Activated T-cell treated with anti-CD3 and anti-CD28 coated beads, Interleukin-2, amount 50 U/mL, for 1 hour (primary cell): ENCODE results near the gene PTPRN2.

Experiments
- DNase-seq: peaks from one replicate; pipeline ENCODE4 v3.0.0-alpha.2; 2020

Gene PTPRN2

GRCh38 chr7:157634401-157635147 lies 953.0 kb downstream of the PTPRN2 start:
- no peak for DNase-seq

GRCh38 chr7:157633465-157634185 lies 954.0 kb downstream of the PTPRN2 start:
- DNase-seq = no peak

- no peak for DNase-seq
These were observed 957.2 kb downstream of the PTPRN2 start for GRCh38 chr7:157630301-157630853.

GRCh38 chr7:157628456-157628855 lies 959.2 kb downstream of the PTPRN2 start:
- no peak for DNase-seq

- no peak for DNase-seq
These were observed 960.0 kb downstream of the PTPRN2 start for GRCh38 chr7:157627646-157628045.

GRCh38 chr7:157627033-157627432 lies 960.6 kb downstream of the PTPRN2 start:
- DNase-seq = peak; percentile 11

- peak; percentile 44 for DNase-seq
These were observed 961.5 kb downstream of the PTPRN2 start for GRCh38 chr7:157625973-157626742.

- DNase-seq = no peak
These were observed 964.1 kb downstream of the PTPRN2 start for GRCh38 chr7:157623556-157623955.

- no peak for DNase-seq
These were observed 965.0 kb downstream of the PTPRN2 start for GRCh38 chr7:157622408-157623205.

GRCh38 chr7:157622000-157622399 lies 965.6 kb downstream of the PTPRN2 start:
- DNase-seq = peak; percentile 42

GRCh38 chr7:157621131-157621681 lies 966.4 kb downstream of the PTPRN2 start:
- no peak for DNase-seq

- DNase-seq = no peak
These were observed 967.0 kb downstream of the PTPRN2 start for GRCh38 chr7:157620616-157621015.

- DNase-seq = no peak
These were observed 967.7 kb downstream of the PTPRN2 start for GRCh38 chr7:157619753-157620525.

GRCh38 chr7:157618823-157619606 lies 968.6 kb downstream of the PTPRN2 start:
- no peak for DNase-seq

- DNase-seq = no peak
These were observed 969.4 kb downstream of the PTPRN2 start for GRCh38 chr7:157618091-157618726.

GRCh38 chr7:157617401-157617800 lies 970.2 kb downstream of the PTPRN2 start:
- DNase-seq = no peak

GRCh38 chr7:157616931-157617330 lies 970.7 kb downstream of the PTPRN2 start:
- no peak for DNase-seq

- DNase-seq = no peak
These were observed 971.2 kb downstream of the PTPRN2 start for GRCh38 chr7:157616426-157616825.

GRCh38 chr7:157615852-157616251 lies 971.8 kb downstream of the PTPRN2 start:
- no peak for DNase-seq
